Suprapubic skin (tissue), 4 donors: ENCODE measurements around the gene RNF13. TPM values are rescaled to one million over a fixed set of nuclear protein-coding genes. Genes with fewer than 3 reads are reported as not detected.

Source experiments
- DNase-seq, 2 donors: peaks; one replicate each; pipeline ENCODE4 v3.0.0-alpha.2; 2019; ENCODE audit warnings: low spot score in 2 of 2
- H3K27ac ChIP-seq: fragments of 200-600 bp; sonication (generic); one replicate; pipeline ENCODE4 v1.5.1; 2019
- H3K27me3 ChIP-seq: fragments of 200-600 bp; sonication (generic); one replicate; pipeline ENCODE4 v1.5.1; 2019
- H3K36me3 ChIP-seq: fragments of 200-600 bp; sonication (generic); one replicate; pipeline ENCODE4 v1.5.1; 2019
- H3K4me1 ChIP-seq: fragments of 200-600 bp; sonication (generic); one replicate; pipeline ENCODE4 v1.5.1; 2019
- H3K4me3 ChIP-seq: fragments of 200-600 bp; sonication (generic); one replicate; pipeline ENCODE4 v1.5.1; 2019; ENCODE audit warnings: mild to moderate bottlenecking
- H3K9me3 ChIP-seq: fragments of 200-600 bp; sonication (generic); one replicate; pipeline ENCODE4 v1.5.1; 2019
- EP300 ChIP-seq: sonication (generic); formaldehyde crosslinking; IDR thresholded peaks from one replicate; pipeline ENCODE4 v1.6.1; 2017; ENCODE audit warnings: antibody characterized with exemption
- POLR2A ChIP-seq, 2 donors: fragments of 450-650 bp; IDR thresholded peaks; one replicate each; pipeline ENCODE4 v1.6.1; 2017; ENCODE audit warnings: antibody characterized with exemption in 2 of 2, mild to moderate bottlenecking in 2 of 2, moderate library complexity in 2 of 2
- POLR2AphosphoS5 ChIP-seq, 3 donors: sonication (generic); formaldehyde crosslinking; IDR thresholded peaks; one replicate each; pipeline ENCODE4 v1.6.1; 2017; ENCODE audit warnings: antibody characterized with exemption in 3 of 3
- WGBS: methylation state at CpG from one replicate; pipeline ENCODE4 v1.1.5; 2018; 5-methylcytosine and 5-hydroxymethylcytosine counted together
- total RNA-seq, 4 donors: library from RNA; depleted of rRNA; stranded (reverse); fragments of >200 nt; gene quantifications; one replicate each; pipeline ENCODE4 v1.1.0, GENCODE V29; 2016
- TF ChIP-seq, protein P1 (sequence below), 2 donors: fragments of 200-600 bp in 1 of 2; fragments of 450-650 bp in 1 of 2; sonication (generic) in 1 of 2; IDR thresholded peaks; one replicate each; pipeline ENCODE4 v1.5.1; 2016 to 2019; ENCODE audit warnings: antibody characterized with exemption in 2 of 2, mild to moderate bottlenecking in 1 of 2, moderate library complexity in 1 of 2

The RNF13 gene
- total RNA-seq, 4 donors from 2014 or later: 52.1 to 78.9 (median 73.7) TPM

DNA sequence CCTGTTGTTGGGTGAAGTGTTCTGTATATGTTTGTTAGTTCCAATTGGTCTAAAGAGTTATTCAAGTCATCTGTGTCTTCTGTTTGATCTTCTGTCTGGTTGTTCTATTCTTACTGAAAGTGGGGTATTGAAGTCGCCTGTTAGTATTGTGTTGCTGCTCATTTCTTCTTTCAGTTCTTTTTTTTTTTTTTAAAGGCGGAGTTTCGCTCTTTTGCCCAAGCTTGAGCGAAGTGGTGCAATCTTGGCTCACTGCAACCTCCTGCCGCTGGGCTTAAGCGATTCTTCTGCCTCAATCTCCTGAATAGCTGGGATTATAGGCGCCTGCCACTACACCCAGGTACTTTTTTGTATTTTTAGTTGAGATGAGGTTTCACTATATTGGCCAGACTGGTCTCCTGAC is 134.2 kb downstream of the RNF13 start:
- no peaks in the 10 kb centered on the region for H3K9me3 ChIP-seq
- no peak overlapping the region for H3K4me3 ChIP-seq
- H3K4me1 ChIP-seq: no peaks in the 10 kb centered on the region
- no peak for DNase-seq
- H3K36me3 ChIP-seq: peaks cover 11% of the 10 kb centered on the region
- WGBS: 95% methylated on average over 7 of the region's 7 CpGs
- no peak overlapping the region for H3K27ac ChIP-seq
- no peaks in the 10 kb centered on the region for H3K27me3 ChIP-seq
- TF ChIP-seq POLR2AphosphoS5 (IDR thresholded peaks at IDR 0.05) (no peak), POLR2A (IDR thresholded peaks at IDR 0.05) (no peak), EP300 (no peak)

DNA sequence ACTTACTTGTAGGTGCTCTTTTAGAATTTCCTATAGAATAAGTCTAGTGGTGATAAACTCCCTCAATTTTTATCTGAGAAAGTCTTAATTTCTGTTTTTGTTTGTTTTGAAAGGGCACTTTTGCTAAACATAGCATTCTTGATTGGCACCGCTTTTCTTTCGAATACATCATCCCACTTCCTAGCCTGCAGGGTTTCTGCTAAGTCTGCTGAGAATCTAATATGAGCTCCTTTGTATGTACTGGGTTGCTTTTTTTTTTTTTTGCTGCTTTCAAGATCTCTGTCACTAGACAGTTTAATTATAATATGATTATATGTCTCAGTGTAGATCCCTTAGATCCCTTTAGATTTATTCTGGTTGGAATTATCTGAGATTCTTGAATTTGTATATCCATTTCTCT is 136.2 kb downstream of the RNF13 start:
- no peaks in the 10 kb centered on the region for H3K9me3 ChIP-seq
- no peak overlapping the region for H3K4me3 ChIP-seq
- WGBS: 94% methylated on average over 2 of the region's 2 CpGs
- no peaks in the 10 kb centered on the region for H3K27me3 ChIP-seq
- no peak for TF ChIP-seq POLR2AphosphoS5 (IDR thresholded peaks at IDR 0.05)
- no peak for DNase-seq
- peaks cover under 1% of the 10 kb centered on the region for H3K4me1 ChIP-seq
- no peak overlapping the region for H3K27ac ChIP-seq
- peaks cover 11% of the 10 kb centered on the region for H3K36me3 ChIP-seq

DNA sequence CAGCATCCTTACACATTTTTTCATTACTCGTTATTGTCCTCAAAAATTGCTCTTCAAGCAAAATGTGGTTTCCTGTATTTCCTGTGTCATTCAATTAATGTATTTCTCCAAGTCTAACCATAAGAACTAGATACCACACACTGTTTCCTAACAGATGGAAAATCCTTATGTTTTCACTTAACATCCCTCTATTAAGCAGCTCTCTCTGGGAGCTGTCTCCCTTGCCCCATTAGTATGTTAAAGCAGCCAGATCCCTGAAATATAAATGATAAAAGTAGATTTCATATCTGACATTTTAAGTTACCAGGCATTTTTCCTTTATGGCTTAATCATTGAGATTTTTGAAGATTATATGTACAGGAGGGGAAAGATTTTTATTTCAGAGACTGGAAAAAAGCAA is 141.8 kb downstream of the RNF13 start:
- WGBS: 41% methylated on average over 1 of the region's 1 CpG
- no peak overlapping the region for H3K27ac ChIP-seq
- H3K27me3 ChIP-seq: no peaks in the 10 kb centered on the region
- TF ChIP-seq, protein P1, sequence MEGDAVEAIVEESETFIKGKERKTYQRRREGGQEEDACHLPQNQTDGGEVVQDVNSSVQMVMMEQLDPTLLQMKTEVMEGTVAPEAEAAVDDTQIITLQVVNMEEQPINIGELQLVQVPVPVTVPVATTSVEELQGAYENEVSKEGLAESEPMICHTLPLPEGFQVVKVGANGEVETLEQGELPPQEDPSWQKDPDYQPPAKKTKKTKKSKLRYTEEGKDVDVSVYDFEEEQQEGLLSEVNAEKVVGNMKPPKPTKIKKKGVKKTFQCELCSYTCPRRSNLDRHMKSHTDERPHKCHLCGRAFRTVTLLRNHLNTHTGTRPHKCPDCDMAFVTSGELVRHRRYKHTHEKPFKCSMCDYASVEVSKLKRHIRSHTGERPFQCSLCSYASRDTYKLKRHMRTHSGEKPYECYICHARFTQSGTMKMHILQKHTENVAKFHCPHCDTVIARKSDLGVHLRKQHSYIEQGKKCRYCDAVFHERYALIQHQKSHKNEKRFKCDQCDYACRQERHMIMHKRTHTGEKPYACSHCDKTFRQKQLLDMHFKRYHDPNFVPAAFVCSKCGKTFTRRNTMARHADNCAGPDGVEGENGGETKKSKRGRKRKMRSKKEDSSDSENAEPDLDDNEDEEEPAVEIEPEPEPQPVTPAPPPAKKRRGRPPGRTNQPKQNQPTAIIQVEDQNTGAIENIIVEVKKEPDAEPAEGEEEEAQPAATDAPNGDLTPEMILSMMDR (IDR thresholded peaks at IDR 0.05): no peak
- TF ChIP-seq EP300: no peak
- TF ChIP-seq POLR2A (IDR thresholded peaks at IDR 0.05): no peak
- TF ChIP-seq POLR2AphosphoS5 (IDR thresholded peaks at IDR 0.05): no peak
- peaks cover 6% of the 10 kb centered on the region for H3K36me3 ChIP-seq
- peaks cover 3% of the 10 kb centered on the region for H3K4me1 ChIP-seq
- no peak overlapping the region for H3K4me3 ChIP-seq
- H3K9me3 ChIP-seq: no peaks in the 10 kb centered on the region
- DNase-seq: no peak

DNA sequence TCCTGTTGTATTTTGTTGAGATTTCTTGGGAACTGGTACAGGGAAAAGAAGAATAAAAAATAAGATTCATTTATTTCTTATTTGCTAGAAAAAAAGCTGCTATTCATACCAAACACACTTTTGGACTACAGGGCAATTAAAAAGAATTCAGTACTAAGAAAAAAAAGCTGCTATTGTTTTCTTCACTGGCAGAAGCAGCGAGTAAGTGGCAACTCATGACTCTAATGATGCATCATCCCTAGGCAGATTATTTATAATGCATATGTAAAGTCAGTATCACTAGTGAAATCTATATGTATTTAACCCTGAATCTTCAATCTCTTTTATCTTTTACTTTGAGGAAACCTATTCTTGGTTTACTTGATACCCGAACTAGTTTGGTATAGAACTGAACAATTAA is 142.4 kb downstream of the RNF13 start:
- DNase-seq: no peak
- no peaks in the 10 kb centered on the region for H3K27me3 ChIP-seq
- peaks cover 6% of the 10 kb centered on the region for H3K36me3 ChIP-seq
- H3K9me3 ChIP-seq: no peaks in the 10 kb centered on the region
- TF ChIP-seq POLR2AphosphoS5 (IDR thresholded peaks at IDR 0.05) (no peak), EP300 (no peak), POLR2A (IDR thresholded peaks at IDR 0.05) (no peak)
- TF ChIP-seq, protein P1 (IDR thresholded peaks at IDR 0.05): no peak
- no peak overlapping the region for H3K27ac ChIP-seq
- WGBS: 76% methylated on average over 2 of the region's 2 CpGs
- peaks cover 3% of the 10 kb centered on the region for H3K4me1 ChIP-seq
- H3K4me3 ChIP-seq: no peak overlapping the region

DNA sequence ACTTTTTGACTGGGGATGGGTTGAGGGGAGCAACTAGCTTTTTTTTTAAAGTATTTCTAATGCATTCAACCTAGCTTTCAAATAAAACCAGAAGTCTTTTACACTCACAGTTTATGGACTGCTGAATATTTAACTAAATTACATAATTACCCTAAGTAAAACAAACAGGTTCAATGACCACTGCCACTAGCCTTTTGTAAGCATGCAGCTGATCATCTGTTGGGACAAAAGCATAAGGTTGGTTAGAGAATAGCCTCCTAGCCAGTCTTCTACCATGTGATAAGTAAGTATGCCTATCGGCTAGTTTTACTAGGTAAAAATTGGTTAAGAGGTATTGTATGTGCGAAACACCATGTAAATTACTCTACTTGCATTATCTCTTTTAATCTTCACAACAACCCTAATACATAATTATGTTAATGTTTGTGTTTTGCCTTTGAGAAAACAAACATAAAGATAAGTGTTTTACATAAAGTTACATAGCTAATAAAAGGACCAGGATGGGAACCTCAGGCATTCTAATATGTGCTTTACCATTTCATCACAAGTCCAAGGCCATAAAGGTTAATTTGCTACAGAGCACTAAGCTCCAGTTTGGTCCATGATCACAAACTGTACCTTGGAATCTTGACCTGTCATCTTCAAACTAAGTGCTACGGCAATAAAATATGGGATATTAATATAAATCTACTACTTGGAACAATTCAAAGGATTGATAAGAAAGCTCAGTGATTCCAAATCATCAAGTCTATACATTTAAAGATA is 144.5 kb downstream of the RNF13 start:
- 97% methylated on average over 3 of the region's 3 CpGs for WGBS
- H3K9me3 ChIP-seq: no peaks in the 10 kb centered on the region
- DNase-seq: no peak
- no peaks in the 10 kb centered on the region for H3K27me3 ChIP-seq
- H3K4me1 ChIP-seq: peaks cover 3% of the 10 kb centered on the region
- H3K36me3 ChIP-seq: no peaks in the 10 kb centered on the region
- no peak overlapping the region for H3K27ac ChIP-seq
- TF ChIP-seq POLR2A (IDR thresholded peaks at IDR 0.05) (no peak), EP300 (no peak), POLR2AphosphoS5 (IDR thresholded peaks at IDR 0.05) (no peak)
- TF ChIP-seq, protein P1 (IDR thresholded peaks at IDR 0.05): no peak
- no peak overlapping the region for H3K4me3 ChIP-seq

DNA sequence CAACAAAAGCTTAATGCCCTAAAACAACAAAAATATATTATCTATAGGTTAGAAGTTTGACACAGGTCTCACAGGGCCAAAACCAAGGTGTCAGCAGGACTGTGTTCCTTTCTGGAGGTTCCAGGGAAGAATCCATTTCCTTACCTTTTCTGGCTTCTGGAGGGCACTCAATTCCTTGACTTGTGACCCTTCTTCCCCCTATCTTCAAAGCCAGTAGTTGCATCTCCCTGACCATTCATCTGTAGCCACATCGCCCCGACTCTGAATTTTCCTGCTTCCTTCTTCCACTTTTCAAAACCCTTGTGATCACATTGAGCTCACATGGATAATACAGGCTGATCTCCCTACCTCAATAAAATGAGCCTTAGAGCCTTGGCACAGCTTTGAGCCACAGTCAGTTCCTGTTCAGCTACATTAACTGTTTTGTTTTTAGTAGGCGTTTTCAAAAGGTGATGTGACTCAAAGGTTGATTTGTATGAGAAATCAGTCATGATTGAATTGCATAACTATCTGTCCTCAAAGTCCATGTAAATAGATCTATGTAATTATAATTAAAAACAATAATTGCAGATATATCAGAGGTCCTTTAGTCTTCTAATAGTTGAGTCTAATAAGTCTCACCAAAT is 145.3 kb downstream of the RNF13 start:
- Histone ChIP-seq H3K27ac (no peak overlapping the region), H3K9me3 (no peaks in the 10 kb centered on the region), H3K4me3 (no peak overlapping the region), H3K27me3 (no peaks in the 10 kb centered on the region), H3K4me1 (peaks cover 3% of the 10 kb centered on the region), H3K36me3 (no peaks in the 10 kb centered on the region)
- 79% methylated on average over 3 of the region's 3 CpGs for WGBS
- no peak for DNase-seq
- TF ChIP-seq, protein P1 (IDR thresholded peaks at IDR 0.05): no peak
- TF ChIP-seq EP300 (no peak), POLR2AphosphoS5 (IDR thresholded peaks at IDR 0.05) (no peak), POLR2A (IDR thresholded peaks at IDR 0.05) (no peak)
